SJCRH30 (cell line): Measurements from ENCODE around the gene COG8. TPM values are rescaled to one million over a fixed set of nuclear protein-coding genes. Genes with fewer than 3 reads are reported as not detected.

Experiments used
- DNase-seq, 2 experiments: peaks; one replicate each; pipeline ENCODE4 v3.0.0-alpha.2; 2015 to 2020
- H3K27ac ChIP-seq: fragments of 250-450 bp; sonication (Bioruptor Pico); 2 replicates; pipeline ENCODE4 v1.5.1; 2020; ENCODE audit warnings: mild to moderate bottlenecking, moderate library complexity
- H3K27me3 ChIP-seq: fragments of 250-450 bp; sonication (Bioruptor Pico); 2 replicates; pipeline ENCODE4 v1.5.1; 2020; ENCODE audit warnings: mild to moderate bottlenecking, moderate library complexity
- H3K36me3 ChIP-seq: fragments of 250-450 bp; sonication (Bioruptor Pico); 2 replicates; pipeline ENCODE4 v1.5.1; 2020; ENCODE audit warnings: mild to moderate bottlenecking, moderate library complexity
- H3K4me1 ChIP-seq: fragments of 250-450 bp; sonication (Bioruptor Pico); 2 replicates; pipeline ENCODE4 v1.5.1; 2020; ENCODE audit warnings: mild to moderate bottlenecking, moderate library complexity
- H3K4me3 ChIP-seq: fragments of 250-450 bp; sonication (Bioruptor Pico); 2 replicates; pipeline ENCODE4 v1.5.1; 2020; ENCODE audit warnings: mild to moderate bottlenecking, moderate library complexity
- H3K9me3 ChIP-seq: fragments of 250-450 bp; sonication (Bioruptor Pico); replicated peaks from 2 replicates; pipeline ENCODE4 v1.5.1; 2020; ENCODE audit warnings: mild to moderate bottlenecking, moderate library complexity
- total RNA-seq: library from RNA; depleted of rRNA; stranded (reverse); fragments of >200 nt; shearing (Covaris generic); gene quantifications from 2 replicates; pipeline ENCODE4 v1.2.3, GENCODE V29; 2014; rRNA removed

Gene COG8, protein sequence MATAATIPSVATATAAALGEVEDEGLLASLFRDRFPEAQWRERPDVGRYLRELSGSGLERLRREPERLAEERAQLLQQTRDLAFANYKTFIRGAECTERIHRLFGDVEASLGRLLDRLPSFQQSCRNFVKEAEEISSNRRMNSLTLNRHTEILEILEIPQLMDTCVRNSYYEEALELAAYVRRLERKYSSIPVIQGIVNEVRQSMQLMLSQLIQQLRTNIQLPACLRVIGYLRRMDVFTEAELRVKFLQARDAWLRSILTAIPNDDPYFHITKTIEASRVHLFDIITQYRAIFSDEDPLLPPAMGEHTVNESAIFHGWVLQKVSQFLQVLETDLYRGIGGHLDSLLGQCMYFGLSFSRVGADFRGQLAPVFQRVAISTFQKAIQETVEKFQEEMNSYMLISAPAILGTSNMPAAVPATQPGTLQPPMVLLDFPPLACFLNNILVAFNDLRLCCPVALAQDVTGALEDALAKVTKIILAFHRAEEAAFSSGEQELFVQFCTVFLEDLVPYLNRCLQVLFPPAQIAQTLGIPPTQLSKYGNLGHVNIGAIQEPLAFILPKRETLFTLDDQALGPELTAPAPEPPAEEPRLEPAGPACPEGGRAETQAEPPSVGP
- total RNA-seq = 31.5 and 31.8 TPM in 2 replicates

DNA sequence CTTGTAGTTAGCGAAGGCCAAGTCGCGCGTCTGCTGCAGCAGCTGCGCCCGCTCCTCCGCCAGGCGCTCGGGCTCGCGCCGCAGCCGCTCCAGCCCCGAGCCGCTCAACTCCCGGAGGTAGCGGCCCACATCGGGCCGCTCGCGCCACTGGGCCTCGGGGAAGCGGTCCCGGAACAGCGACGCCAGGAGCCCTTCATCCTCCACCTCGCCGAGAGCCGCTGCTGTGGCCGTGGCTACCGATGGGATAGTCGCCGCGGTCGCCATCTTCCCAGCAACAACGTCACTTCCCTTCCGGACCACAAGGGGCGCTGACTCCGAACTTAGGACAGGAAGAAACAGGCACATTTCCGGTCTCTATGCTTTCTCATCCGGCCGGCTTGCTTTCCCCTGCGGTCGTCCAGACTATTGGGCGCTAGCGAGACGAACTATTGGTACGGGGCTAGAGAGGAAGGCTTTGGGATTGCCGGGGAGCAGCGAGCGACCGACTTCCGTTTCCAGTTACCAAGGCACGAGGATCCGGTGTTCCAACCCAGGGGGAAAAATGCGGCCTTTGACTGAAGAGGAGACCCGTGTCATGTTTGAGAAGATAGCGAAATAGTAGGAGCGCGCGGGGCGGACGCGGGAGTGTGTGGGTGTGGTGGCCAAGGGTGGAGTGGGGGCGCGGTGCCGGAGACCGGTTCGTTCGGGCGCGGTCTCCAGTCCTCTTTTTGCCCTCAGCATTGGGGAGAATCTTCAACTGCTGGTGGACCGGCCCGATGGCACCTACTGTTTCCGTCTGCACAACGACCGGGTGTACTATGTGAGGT is at the start of gene COG8, which contains the start of gene NIP7:
TSS of gene COG8 (minus strand) at position 276 of the 806 bp plus-strand sequence. CDS start at position 264, 12 bp downstream.
TSS of gene NIP7 (plus strand) at position 484 of the 806 bp plus-strand sequence. CDS start at position 542, 58 bp downstream.
- peak within 1 kb of the TSS; percentile 96 for H3K27ac ChIP-seq
- no peaks in the 10 kb centered on the region for H3K9me3 ChIP-seq
- peak within 1 kb of the TSS; percentile 99 for H3K4me3 ChIP-seq
- DNase-seq = peak; percentile 95 to 97
- H3K36me3 ChIP-seq = peaks cover 22% of the 10 kb centered on the region
- H3K27me3 ChIP-seq = no peaks in the 10 kb centered on the region
- 0 out of 2 replicates have a peak, but pooled peaks cover 3% of the 10 kb centered on the region for H3K4me1 ChIP-seq

GRCh38 chr16:69386596-69386995 is 47.2 kb upstream of the COG8 start:
- peak in 1 of 2 experiments; percentile 12 for DNase-seq
- H3K4me1 ChIP-seq = no peaks in the 10 kb centered on the region; the same call in 1 of the 2 replicates
- H3K27ac ChIP-seq = no peak overlapping the region
- no peaks in the 10 kb centered on the region for H3K9me3 ChIP-seq
- H3K27me3 ChIP-seq = no peaks in the 10 kb centered on the region
- H3K36me3 ChIP-seq = peaks cover 20% of the 10 kb centered on the region
- peak overlapping the region; percentile 57; the same call in 1 of the 2 replicates for H3K4me3 ChIP-seq

DNA sequence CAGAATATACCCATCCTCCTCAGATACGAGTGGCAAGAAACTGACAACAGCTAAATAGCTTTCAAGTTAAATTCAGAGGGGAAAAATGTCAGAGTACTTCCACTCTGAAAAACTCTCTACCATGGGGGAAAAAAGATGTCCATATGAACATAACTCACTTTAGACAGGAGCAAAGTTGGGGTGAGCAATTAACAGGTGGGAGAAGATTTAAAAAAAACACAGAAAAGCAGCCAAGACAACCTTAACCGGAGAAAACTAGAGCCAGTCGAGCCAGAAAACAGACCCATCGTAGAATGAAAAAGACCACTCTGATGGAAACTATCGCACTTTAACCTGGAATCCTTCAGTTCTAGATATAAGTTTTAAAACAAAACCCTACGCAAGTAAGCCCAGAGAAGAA is 45.6 kb upstream of the COG8 start:
- Histone ChIP-seq H3K4me1 (no peaks in the 10 kb centered on the region; the same call in 1 of the 2 replicates), H3K27ac (0 out of 2 replicates have a peak overlapping the region, but pooled peaks have one; percentile 35), H3K27me3 (no peaks in the 10 kb centered on the region), H3K9me3 (no peaks in the 10 kb centered on the region), H3K36me3 (peaks cover 25% of the 10 kb centered on the region), H3K4me3 (peak overlapping the region; percentile 57)
- DNase-seq = no peak

DNA sequence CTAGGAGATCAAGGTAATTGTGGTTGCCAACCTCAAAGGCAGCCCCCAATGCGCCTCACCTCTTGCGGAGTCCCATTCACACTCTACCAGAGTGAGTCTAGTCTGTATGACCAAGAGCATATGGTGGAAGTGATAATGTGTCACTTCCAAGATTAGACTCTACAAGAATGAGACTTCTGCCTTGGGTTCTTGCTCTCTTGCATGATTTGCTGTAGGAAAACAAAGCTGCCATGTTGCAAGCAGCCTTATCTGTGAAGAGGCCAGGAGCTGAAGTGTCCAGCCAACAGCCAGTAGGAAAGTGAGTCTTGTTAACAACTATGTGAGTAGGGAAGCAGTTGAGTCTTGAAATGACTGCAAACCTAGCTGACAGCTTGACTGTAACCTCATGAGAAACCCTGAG is 43.1 kb upstream of the COG8 start:
- peaks cover 32% of the 10 kb centered on the region for H3K36me3 ChIP-seq
- H3K4me1 ChIP-seq = no peaks in the 10 kb centered on the region; the same call in 1 of the 2 replicates
- H3K9me3 ChIP-seq = no peaks in the 10 kb centered on the region
- no peaks in the 10 kb centered on the region for H3K27me3 ChIP-seq
- no peak overlapping the region for H3K4me3 ChIP-seq
- DNase-seq = no peak
- H3K27ac ChIP-seq = no peak overlapping the region

GRCh38 chr16:69381231-69381630 is 41.9 kb upstream of the COG8 start:
- H3K27me3 ChIP-seq = no peaks in the 10 kb centered on the region
- DNase-seq = no peak
- H3K9me3 ChIP-seq = no peaks in the 10 kb centered on the region
- H3K36me3 ChIP-seq = peaks cover 33% of the 10 kb centered on the region
- no peak overlapping the region for H3K27ac ChIP-seq
- no peaks in the 10 kb centered on the region for H3K4me1 ChIP-seq
- no peak overlapping the region for H3K4me3 ChIP-seq

GRCh38 chr16:69378760-69379159 is 39.4 kb upstream of the COG8 start:
- Histone ChIP-seq H3K27me3 (no peaks in the 10 kb centered on the region), H3K36me3 (peaks cover 34% of the 10 kb centered on the region), H3K4me1 (no peaks in the 10 kb centered on the region), H3K4me3 (no peak overlapping the region), H3K9me3 (no peaks in the 10 kb centered on the region), H3K27ac (no peak overlapping the region)
- DNase-seq = no peak

- no peaks in the 10 kb centered on the region for H3K27me3 ChIP-seq
- H3K4me1 ChIP-seq = no peaks in the 10 kb centered on the region
- H3K27ac ChIP-seq = no peak overlapping the region
- no peaks in the 10 kb centered on the region for H3K9me3 ChIP-seq
- peaks cover 31% of the 10 kb centered on the region for H3K36me3 ChIP-seq
- no peak overlapping the region for H3K4me3 ChIP-seq
- DNase-seq = no peak
These were observed 38.7 kb upstream of the COG8 start for GRCh38 chr16:69378036-69378435.

GRCh38 chr16:69376393-69377059 is 37.2 kb upstream of the COG8 start:
- Histone ChIP-seq H3K27me3 (no peaks in the 10 kb centered on the region), H3K4me1 (no peaks in the 10 kb centered on the region), H3K4me3 (no peak overlapping the region), H3K36me3 (peaks cover 22% of the 10 kb centered on the region), H3K27ac (no peak overlapping the region), H3K9me3 (no peaks in the 10 kb centered on the region)
- no peak for DNase-seq

- Histone ChIP-seq H3K9me3 (no peaks in the 10 kb centered on the region), H3K36me3 (peaks cover 28% of the 10 kb centered on the region), H3K4me1 (no peaks in the 10 kb centered on the region), H3K4me3 (no peak overlapping the region), H3K27me3 (no peaks in the 10 kb centered on the region), H3K27ac (no peak overlapping the region)
- no peak for DNase-seq
These were observed 33.7 kb upstream of the COG8 start for GRCh38 chr16:69373019-69373418.

DNA sequence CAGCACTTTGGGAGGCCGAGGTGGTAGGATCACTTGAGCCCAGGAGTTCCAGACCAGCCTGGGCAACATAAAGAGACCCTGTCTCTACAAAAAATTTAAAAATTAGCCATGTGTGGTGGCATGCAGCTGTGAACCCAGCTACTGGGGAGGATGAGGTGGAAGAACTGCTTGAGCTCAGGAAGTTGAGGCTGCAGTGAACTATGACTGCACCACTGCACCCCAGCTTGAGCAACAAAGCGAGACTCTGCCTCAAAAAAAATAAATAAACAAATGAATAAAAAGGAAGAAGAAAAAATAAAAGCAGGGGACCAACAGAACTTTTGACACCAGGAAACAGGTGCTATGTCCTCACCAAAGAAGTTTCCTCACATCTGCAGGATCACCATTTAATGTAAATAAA is 32.2 kb upstream of the COG8 start:
- no peaks in the 10 kb centered on the region for H3K27me3 ChIP-seq
- peaks cover 36% of the 10 kb centered on the region for H3K36me3 ChIP-seq
- H3K27ac ChIP-seq = no peak overlapping the region
- no peak overlapping the region for H3K4me3 ChIP-seq
- no peak for DNase-seq
- no peaks in the 10 kb centered on the region for H3K4me1 ChIP-seq
- H3K9me3 ChIP-seq = no peaks in the 10 kb centered on the region

- no peak for DNase-seq
- no peaks in the 10 kb centered on the region for H3K9me3 ChIP-seq
- H3K4me1 ChIP-seq = no peaks in the 10 kb centered on the region
- no peak overlapping the region for H3K4me3 ChIP-seq
- peaks cover 39% of the 10 kb centered on the region for H3K36me3 ChIP-seq
- no peaks in the 10 kb centered on the region for H3K27me3 ChIP-seq
- H3K27ac ChIP-seq = no peak overlapping the region
These were observed 29.5 kb upstream of the COG8 start for GRCh38 chr16:69368866-69369265.

DNA sequence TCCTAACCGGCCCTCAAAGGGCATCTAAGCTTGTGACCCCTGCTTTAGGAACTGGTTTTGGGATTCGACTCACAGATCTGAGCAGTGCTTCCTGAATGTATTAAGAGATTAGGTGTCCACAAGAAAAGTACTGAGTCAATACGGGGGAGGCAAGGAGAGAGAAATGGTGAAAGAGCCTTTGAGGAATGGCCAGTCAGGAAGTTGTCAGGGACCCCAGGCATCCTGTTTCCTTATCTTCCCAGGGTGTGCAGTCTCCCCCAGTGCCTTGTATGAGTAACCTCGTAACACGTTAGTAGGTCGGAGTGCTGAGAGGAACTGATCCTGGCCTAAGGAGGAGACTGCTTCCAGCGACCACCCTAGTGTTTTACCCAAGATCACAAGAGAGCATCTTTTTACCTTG is 28.6 kb upstream of the COG8 start:
- Histone ChIP-seq H3K27ac (no peak overlapping the region), H3K9me3 (no peaks in the 10 kb centered on the region), H3K36me3 (peaks cover 39% of the 10 kb centered on the region), H3K4me3 (no peak overlapping the region), H3K4me1 (no peaks in the 10 kb centered on the region), H3K27me3 (no peaks in the 10 kb centered on the region)
- DNase-seq = no peak

GRCh38 chr16:69366431-69366830 is 27.1 kb upstream of the COG8 start:
- Histone ChIP-seq H3K36me3 (peaks cover 34% of the 10 kb centered on the region), H3K27ac (no peak overlapping the region), H3K9me3 (no peaks in the 10 kb centered on the region), H3K4me3 (no peak overlapping the region), H3K27me3 (no peaks in the 10 kb centered on the region), H3K4me1 (no peaks in the 10 kb centered on the region)
- no peak for DNase-seq

GRCh38 chr16:69365901-69366300 is 26.5 kb upstream of the COG8 start:
- peaks cover 34% of the 10 kb centered on the region for H3K36me3 ChIP-seq
- no peaks in the 10 kb centered on the region for H3K4me1 ChIP-seq
- no peak overlapping the region for H3K4me3 ChIP-seq
- H3K27me3 ChIP-seq = no peaks in the 10 kb centered on the region
- H3K27ac ChIP-seq = no peak overlapping the region
- no peak for DNase-seq
- no peaks in the 10 kb centered on the region for H3K9me3 ChIP-seq
